SK-N-SH treated with all-trans-retinoic acid at 6 μM for 48 hours (cell line): ENCODE measurements around the gene TAAR5.

Experiments used
- ATAC-seq: fragments of 200-7000 bp; cut with Tn5 transposase; 3 replicates; pipeline ENCODE4 v1.9.1; 2020; ENCODE audit warnings: mild to moderate bottlenecking, moderate library complexity
- ARNTL ChIP-seq: fragments of 450-650 bp; formaldehyde crosslinking; IDR thresholded peaks from 2 replicates; pipeline ENCODE4 v1.5.0; 2020; ENCODE audit warnings: low read depth, mild to moderate bottlenecking, moderate library complexity, borderline replicate concordance
- BACH2 ChIP-seq: fragments of 250-450 bp; sonication (Bioruptor Pico); IDR thresholded peaks from 2 replicates; pipeline ENCODE4 v1.9.0; 2021; ENCODE audit warnings: mild to moderate bottlenecking, borderline replicate concordance
- CSDC2 ChIP-seq: fragments of 250-450 bp; sonication (Bioruptor Pico); IDR thresholded peaks from 2 replicates; pipeline ENCODE4 v1.5.0; 2020; ENCODE audit warnings: mild to moderate bottlenecking, moderate library complexity
- ESRRG ChIP-seq: fragments of 250-450 bp; sonication (Bioruptor Pico); IDR thresholded peaks from 2 replicates; pipeline ENCODE4 v1.6.1; 2021; ENCODE audit warnings: mild to moderate bottlenecking
- GLIS3 ChIP-seq: fragments of 250-450 bp; sonication (Bioruptor Pico); IDR thresholded peaks from 2 replicates; pipeline ENCODE4 v1.5.0; 2020; ENCODE audit warnings: mild to moderate bottlenecking, moderate library complexity
- OSR1 ChIP-seq: fragments of 250-450 bp; sonication (Bioruptor Pico); IDR thresholded peaks from 2 replicates; pipeline ENCODE4 v1.8.0; 2022; ENCODE audit warnings: moderate library complexity, mild to moderate bottlenecking, inconsistent platforms
- PPARA ChIP-seq: fragments of 250-450 bp; sonication (Bioruptor Pico); IDR thresholded peaks from 2 replicates; pipeline ENCODE4 v1.5.0; 2020; ENCODE audit warnings: mild to moderate bottlenecking, borderline replicate concordance
- RARB ChIP-seq: fragments of 250-450 bp; sonication (Bioruptor Pico); IDR thresholded peaks from 2 replicates; pipeline ENCODE4 v1.8.0; 2021; ENCODE audit warnings: mild to moderate bottlenecking, moderate library complexity
- SNAI2 ChIP-seq: fragments of 250-450 bp; sonication (Bioruptor Pico); IDR thresholded peaks from 2 replicates; pipeline ENCODE4 v1.5.0; 2020; ENCODE audit warnings: mild to moderate bottlenecking, moderate library complexity
- TCF4 ChIP-seq: fragments of 250-450 bp; sonication (Bioruptor Pico); IDR thresholded peaks from 2 replicates; pipeline ENCODE4 v1.8.0; 2021; ENCODE audit warnings: mild to moderate bottlenecking, moderate library complexity, borderline replicate concordance
- ZC3H10 ChIP-seq: fragments of 250-450 bp; sonication (Bioruptor Pico); IDR thresholded peaks from 2 replicates; pipeline ENCODE4 v1.5.1; 2021; ENCODE audit warnings: mild to moderate bottlenecking, moderate library complexity
- ZFP3 ChIP-seq: fragments of 250-450 bp; sonication (Bioruptor Pico); IDR thresholded peaks from 2 replicates; pipeline ENCODE4 v1.5.0; 2020; ENCODE audit warnings: mild to moderate bottlenecking, moderate library complexity
- ZFP30 ChIP-seq: fragments of 450-650 bp; formaldehyde crosslinking; IDR thresholded peaks from 2 replicates; pipeline ENCODE4 v1.5.0; 2022; ENCODE audit warnings: mild to moderate bottlenecking, moderate library complexity
- ZNF565 ChIP-seq: fragments of 450-650 bp; formaldehyde crosslinking; conservative IDR thresholded peaks from 2 replicates; pipeline ENCODE4 v1.5.0; 2020; ENCODE audit warnings: low read depth, mild to moderate bottlenecking, moderate library complexity
- ZNF70 ChIP-seq: fragments of 450-650 bp; formaldehyde crosslinking; IDR thresholded peaks from 2 replicates; pipeline ENCODE4 v1.5.0; 2020; ENCODE audit warnings: mild to moderate bottlenecking, moderate library complexity
- ZNF8 ChIP-seq: fragments of 450-650 bp; formaldehyde crosslinking; IDR thresholded peaks from 2 replicates; pipeline ENCODE4 v1.5.0; 2020; ENCODE audit warnings: mild to moderate bottlenecking, moderate library complexity
- TF ChIP-seq, protein P1 (sequence below): fragments of 250-450 bp; sonication (Bioruptor Pico); IDR thresholded peaks from 2 replicates; pipeline ENCODE4 v1.8.0; 2021; ENCODE audit warnings: low read depth, mild to moderate bottlenecking, moderate library complexity, borderline replicate concordance
- TF ChIP-seq, protein P2 (sequence below): fragments of 250-450 bp; sonication (Bioruptor Pico); IDR thresholded peaks from 2 replicates; pipeline ENCODE4 v1.5.0; 2020; ENCODE audit warnings: mild to moderate bottlenecking, moderate library complexity
- TF ChIP-seq, protein P3 (sequence below): fragments of 250-450 bp; sonication (Bioruptor Pico); IDR thresholded peaks from 2 replicates; pipeline ENCODE4 v1.8.0; 2020; ENCODE audit warnings: mild to moderate bottlenecking, moderate library complexity, borderline replicate concordance
- TF ChIP-seq, protein P4 (sequence below): fragments of 250-450 bp; sonication (Bioruptor Pico); IDR thresholded peaks from 2 replicates; pipeline ENCODE4 v1.5.1; 2021; ENCODE audit warnings: mild to moderate bottlenecking, moderate library complexity
- TF ChIP-seq, protein P5 (sequence below): fragments of 250-450 bp; sonication (Bioruptor Pico); IDR thresholded peaks from 2 replicates; pipeline ENCODE4 v1.5.1; 2020; ENCODE audit warnings: low read depth, mild to moderate bottlenecking, moderate library complexity

TAAR5 gene

DNA sequence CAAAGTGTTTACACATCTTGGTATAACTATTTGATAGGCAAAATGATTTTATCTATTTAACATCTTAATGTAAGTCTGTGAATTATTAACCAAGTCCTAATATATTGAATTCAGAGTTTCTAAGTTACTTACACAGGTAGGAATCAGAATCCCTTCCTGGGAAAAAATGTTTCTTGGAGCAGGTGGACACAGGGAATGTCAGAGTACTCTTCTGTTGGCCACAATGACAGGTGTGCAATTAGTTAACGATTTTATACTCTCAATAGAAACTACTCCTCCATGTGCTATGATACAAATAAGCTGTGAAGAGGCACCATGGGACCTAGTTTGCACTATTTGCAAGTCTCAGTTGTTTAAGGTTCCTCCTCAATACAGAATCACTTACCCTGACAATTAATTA lies 821 bp upstream of the TAAR5 start (continued):
- TF ChIP-seq, protein P1, sequence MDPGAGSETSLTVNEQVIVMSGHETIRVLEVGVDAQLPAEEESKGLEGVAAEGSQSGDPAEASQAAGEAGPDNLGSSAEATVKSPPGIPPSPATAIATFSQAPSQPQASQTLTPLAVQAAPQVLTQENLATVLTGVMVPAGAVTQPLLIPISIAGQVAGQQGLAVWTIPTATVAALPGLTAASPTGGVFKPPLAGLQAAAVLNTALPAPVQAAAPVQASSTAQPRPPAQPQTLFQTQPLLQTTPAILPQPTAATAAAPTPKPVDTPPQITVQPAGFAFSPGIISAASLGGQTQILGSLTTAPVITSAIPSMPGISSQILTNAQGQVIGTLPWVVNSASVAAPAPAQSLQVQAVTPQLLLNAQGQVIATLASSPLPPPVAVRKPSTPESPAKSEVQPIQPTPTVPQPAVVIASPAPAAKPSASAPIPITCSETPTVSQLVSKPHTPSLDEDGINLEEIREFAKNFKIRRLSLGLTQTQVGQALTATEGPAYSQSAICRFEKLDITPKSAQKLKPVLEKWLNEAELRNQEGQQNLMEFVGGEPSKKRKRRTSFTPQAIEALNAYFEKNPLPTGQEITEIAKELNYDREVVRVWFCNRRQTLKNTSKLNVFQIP (CRISPR knock-in tag): no peak
- TF ChIP-seq, protein P2, sequence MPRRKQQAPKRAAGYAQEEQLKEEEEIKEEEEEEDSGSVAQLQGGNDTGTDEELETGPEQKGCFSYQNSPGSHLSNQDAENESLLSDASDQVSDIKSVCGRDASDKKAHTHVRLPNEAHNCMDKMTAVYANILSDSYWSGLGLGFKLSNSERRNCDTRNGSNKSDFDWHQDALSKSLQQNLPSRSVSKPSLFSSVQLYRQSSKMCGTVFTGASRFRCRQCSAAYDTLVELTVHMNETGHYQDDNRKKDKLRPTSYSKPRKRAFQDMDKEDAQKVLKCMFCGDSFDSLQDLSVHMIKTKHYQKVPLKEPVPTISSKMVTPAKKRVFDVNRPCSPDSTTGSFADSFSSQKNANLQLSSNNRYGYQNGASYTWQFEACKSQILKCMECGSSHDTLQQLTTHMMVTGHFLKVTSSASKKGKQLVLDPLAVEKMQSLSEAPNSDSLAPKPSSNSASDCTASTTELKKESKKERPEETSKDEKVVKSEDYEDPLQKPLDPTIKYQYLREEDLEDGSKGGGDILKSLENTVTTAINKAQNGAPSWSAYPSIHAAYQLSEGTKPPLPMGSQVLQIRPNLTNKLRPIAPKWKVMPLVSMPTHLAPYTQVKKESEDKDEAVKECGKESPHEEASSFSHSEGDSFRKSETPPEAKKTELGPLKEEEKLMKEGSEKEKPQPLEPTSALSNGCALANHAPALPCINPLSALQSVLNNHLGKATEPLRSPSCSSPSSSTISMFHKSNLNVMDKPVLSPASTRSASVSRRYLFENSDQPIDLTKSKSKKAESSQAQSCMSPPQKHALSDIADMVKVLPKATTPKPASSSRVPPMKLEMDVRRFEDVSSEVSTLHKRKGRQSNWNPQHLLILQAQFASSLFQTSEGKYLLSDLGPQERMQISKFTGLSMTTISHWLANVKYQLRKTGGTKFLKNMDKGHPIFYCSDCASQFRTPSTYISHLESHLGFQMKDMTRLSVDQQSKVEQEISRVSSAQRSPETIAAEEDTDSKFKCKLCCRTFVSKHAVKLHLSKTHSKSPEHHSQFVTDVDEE (CRISPR knock-in tag): no peak

DNA sequence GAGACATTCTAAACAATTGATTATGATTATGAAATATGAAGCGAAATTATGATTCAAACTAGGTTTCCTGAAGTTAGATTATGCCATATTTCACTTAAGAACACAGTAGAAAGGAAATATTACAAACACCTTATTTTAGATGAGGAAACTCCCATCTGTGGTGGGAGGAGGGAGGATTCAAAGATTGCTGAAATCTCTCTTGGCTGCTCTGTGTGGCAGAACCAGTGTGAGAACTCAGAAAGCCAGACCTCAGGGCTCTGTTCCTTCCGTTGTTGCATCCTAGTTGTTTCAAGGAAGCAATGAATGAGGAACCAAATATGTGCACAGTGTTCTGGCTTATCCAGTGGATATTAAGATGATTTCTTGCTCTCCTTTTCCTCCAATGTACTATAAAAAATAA lies 2.1 kb downstream of the TAAR5 start:
- no peak for TF ChIP-seq BACH2 (CRISPR knock-in tag)
- TF ChIP-seq ARNTL: no peak
- no peak for TF ChIP-seq PPARA (CRISPR knock-in tag)
- TF ChIP-seq ZC3H10 (CRISPR knock-in tag): no peak
- no peak for TF ChIP-seq ZNF8 (CRISPR knock-in tag)
- TF ChIP-seq ZNF70: no peak
- no peak for TF ChIP-seq GLIS3 (CRISPR knock-in tag)
- TF ChIP-seq ESRRG: no peak
- TF ChIP-seq, protein P3, sequence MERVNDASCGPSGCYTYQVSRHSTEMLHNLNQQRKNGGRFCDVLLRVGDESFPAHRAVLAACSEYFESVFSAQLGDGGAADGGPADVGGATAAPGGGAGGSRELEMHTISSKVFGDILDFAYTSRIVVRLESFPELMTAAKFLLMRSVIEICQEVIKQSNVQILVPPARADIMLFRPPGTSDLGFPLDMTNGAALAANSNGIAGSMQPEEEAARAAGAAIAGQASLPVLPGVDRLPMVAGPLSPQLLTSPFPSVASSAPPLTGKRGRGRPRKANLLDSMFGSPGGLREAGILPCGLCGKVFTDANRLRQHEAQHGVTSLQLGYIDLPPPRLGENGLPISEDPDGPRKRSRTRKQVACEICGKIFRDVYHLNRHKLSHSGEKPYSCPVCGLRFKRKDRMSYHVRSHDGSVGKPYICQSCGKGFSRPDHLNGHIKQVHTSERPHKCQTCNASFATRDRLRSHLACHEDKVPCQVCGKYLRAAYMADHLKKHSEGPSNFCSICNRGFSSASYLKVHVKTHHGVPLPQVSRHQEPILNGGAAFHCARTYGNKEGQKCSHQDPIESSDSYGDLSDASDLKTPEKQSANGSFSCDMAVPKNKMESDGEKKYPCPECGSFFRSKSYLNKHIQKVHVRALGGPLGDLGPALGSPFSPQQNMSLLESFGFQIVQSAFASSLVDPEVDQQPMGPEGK: no peak
- TF ChIP-seq ZFP30 (CRISPR knock-in tag): no peak
- no peak for TF ChIP-seq ZFP3
- no peak for TF ChIP-seq OSR1
- no peak for TF ChIP-seq CSDC2 (CRISPR knock-in tag)
- TF ChIP-seq RARB (CRISPR knock-in tag): no peak
- TF ChIP-seq ZNF565 (CRISPR knock-in tag): no peak
- no peak for TF ChIP-seq TCF4 (CRISPR knock-in tag)
- no peak for TF ChIP-seq SNAI2 (CRISPR knock-in tag)
- TF ChIP-seq, protein P2 (CRISPR knock-in tag): no peak
- TF ChIP-seq, protein P4, sequence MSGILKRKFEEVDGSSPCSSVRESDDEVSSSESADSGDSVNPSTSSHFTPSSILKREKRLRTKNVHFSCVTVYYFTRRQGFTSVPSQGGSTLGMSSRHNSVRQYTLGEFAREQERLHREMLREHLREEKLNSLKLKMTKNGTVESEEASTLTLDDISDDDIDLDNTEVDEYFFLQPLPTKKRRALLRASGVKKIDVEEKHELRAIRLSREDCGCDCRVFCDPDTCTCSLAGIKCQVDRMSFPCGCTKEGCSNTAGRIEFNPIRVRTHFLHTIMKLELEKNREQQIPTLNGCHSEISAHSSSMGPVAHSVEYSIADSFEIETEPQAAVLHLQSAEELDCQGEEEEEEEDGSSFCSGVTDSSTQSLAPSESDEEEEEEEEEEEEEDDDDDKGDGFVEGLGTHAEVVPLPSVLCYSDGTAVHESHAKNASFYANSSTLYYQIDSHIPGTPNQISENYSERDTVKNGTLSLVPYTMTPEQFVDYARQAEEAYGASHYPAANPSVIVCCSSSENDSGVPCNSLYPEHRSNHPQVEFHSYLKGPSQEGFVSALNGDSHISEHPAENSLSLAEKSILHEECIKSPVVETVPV (CRISPR knock-in tag): no peak
- TF ChIP-seq, protein P5, sequence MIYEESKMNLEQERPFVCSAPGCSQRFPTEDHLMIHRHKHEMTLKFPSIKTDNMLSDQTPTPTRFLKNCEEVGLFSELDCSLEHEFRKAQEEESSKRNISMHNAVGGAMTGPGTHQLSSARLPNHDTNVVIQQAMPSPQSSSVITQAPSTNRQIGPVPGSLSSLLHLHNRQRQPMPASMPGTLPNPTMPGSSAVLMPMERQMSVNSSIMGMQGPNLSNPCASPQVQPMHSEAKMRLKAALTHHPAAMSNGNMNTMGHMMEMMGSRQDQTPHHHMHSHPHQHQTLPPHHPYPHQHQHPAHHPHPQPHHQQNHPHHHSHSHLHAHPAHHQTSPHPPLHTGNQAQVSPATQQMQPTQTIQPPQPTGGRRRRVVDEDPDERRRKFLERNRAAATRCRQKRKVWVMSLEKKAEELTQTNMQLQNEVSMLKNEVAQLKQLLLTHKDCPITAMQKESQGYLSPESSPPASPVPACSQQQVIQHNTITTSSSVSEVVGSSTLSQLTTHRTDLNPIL (CRISPR knock-in tag): no peak
- ATAC-seq: no peak
